HFF-Myc (cell line): Measurements from ENCODE around the gene PRTFDC1.

ENCODE experiments used
- DNase-seq: peaks from one replicate; pipeline ENCODE4 v3.0.0-alpha.2; 2011; ENCODE audit warnings: low read depth; ENCODE audit errors: extremely low read depth
- H3K4me3 ChIP-seq: replicated peaks from 2 replicates; pipeline ENCODE4 v1.5.1; 2011; ENCODE audit warnings: low read depth, mild to moderate bottlenecking, control low read depth, low read length
- TF ChIP-seq, protein P1 (sequence below): IDR thresholded peaks from 2 replicates; pipeline ENCODE4 v1.5.1; 2012; ENCODE audit warnings: mild to moderate bottlenecking, low read depth, low read length, control low read depth; ENCODE audit errors: missing control alignments

Gene PRTFDC1

DNA sequence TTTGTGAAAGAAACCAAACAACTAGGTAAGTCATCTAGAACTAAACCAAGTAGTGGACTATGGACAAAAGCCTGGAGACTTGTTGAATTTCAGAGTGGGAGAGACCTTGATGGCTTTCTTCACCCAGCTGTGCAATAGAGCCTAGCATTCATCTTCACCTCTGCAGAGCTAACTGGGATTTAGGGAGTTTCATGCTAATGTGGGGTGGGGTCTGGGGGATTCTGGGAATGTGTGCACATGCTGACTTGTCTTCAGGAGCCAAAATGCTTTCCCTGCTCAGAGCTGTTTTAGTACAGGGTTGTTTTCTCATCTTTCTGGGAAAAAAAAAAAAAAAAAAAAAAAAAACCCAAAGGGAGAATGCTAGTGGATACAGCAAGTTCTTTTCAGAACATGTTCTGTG is 147.4 kb downstream of the PRTFDC1 start:
- no peak for DNase-seq
- TF ChIP-seq, protein P1, sequence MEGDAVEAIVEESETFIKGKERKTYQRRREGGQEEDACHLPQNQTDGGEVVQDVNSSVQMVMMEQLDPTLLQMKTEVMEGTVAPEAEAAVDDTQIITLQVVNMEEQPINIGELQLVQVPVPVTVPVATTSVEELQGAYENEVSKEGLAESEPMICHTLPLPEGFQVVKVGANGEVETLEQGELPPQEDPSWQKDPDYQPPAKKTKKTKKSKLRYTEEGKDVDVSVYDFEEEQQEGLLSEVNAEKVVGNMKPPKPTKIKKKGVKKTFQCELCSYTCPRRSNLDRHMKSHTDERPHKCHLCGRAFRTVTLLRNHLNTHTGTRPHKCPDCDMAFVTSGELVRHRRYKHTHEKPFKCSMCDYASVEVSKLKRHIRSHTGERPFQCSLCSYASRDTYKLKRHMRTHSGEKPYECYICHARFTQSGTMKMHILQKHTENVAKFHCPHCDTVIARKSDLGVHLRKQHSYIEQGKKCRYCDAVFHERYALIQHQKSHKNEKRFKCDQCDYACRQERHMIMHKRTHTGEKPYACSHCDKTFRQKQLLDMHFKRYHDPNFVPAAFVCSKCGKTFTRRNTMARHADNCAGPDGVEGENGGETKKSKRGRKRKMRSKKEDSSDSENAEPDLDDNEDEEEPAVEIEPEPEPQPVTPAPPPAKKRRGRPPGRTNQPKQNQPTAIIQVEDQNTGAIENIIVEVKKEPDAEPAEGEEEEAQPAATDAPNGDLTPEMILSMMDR = no peak
- no peak overlapping the region for H3K4me3 ChIP-seq

DNA sequence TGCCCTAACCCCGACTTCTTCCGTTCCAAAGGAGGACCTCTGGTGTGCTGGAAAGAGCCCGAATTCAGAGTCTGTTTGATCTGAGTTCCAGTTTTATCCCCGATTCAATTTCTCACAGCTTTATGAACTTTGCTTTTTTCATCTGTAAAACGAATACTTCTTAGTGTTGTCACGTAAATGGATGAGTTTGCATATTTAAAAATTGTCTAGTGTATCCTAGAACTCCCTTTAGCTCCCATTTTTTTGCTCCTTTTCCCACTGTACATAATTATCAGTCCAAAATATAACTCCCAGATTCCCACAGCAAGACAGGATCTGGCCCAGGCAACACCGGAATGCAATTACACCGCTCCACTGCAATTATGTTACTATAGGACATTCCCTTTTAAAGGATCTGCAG is 148.0 kb downstream of the PRTFDC1 start:
- no peak for DNase-seq
- H3K4me3 ChIP-seq = no peak overlapping the region
- TF ChIP-seq, protein P1 = no peak

DNA sequence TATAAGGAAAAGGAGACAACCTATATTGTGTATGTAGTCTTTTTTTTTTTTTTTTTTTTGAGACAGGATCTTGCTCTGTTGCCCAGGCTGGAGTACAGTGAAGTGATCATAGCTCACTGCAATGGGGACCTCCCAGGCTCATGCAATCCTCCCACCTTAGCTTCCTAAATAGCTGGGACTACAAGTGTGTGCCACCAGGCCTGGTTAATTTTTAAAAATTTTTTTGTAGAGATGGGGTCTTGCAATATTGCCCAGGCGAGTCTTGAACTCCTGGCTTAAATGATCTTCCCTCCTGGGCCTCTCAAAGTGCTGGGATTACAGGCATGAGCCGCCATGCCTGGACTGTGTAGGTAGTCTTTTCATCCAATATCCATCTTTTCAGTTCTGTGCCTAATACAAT is 150.0 kb downstream of the PRTFDC1 start:
- no peak for DNase-seq
- H3K4me3 ChIP-seq = no peak overlapping the region
- TF ChIP-seq, protein P1 = no peak

DNA sequence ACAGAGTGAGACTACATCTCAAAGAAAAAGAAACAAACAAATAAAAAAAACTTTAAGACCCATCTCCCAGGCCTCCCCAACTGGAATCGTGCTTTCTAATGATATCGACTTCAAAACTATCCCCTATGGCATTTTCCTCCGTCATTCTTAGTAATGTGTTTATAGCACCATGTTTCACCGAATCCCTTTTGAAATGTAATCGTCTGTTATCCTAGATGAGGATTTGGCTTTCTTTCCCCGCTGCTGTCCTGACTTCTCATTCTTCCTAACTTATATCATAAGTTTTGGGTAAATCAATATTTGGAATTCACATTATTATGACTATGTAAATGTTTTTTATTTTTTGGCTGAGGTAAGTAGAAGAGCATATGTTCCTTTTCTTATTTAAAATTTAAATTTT is 151.5 kb downstream of the PRTFDC1 start:
- TF ChIP-seq, protein P1 = no peak
- no peak for DNase-seq

More for the DNA sequence above, 151.5 kb downstream of the PRTFDC1 start:
- H3K4me3 ChIP-seq = no peak overlapping the region
